ENCODE data around the gene ISLR2. TPM values are rescaled to one million over a fixed set of nuclear protein-coding genes. Genes with fewer than 3 reads are reported as not detected.

Gene ISLR2
- total RNA-seq, 1 experiment from 2014 or later = 0.05 TPM

DNA sequence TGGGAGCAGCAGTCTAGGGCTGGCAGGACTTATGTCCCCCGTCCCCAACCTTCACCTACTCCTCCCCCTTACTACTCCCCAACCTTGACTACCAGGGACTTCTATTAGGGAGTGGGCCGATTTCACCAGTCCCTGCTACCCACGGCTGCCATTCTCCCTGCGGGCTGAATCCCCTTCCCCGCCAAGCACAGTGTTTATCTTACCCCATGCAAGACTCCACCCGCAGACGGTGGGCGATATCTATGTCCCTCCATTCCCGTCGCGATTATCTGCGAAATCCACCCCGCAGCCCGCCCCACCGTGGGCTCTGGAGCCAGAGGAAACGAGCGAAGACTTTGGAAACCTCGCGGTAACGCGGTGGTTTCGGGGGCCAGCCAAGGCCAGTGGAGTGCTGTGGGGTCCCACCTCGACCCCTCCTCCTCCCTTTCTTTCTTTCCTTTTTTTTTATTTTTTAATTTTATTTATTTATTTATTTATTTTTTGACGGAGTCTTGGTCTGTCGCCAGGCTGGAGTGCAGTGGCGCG, 4.7 kb downstream of the ISLR2 start:
- Histone ChIP-seq H4K20me1 (ENCODE audit: insufficient read depth) (no peaks in the 10 kb centered on the region), H3K9me3 (ENCODE audit: control insufficient read depth in 1 of 2, insufficient read depth in 1 of 2, low read depth in 1 of 2, low read length in 2 of 2) (no peaks in the 10 kb centered on the region), H3K4me2 (ENCODE audit: low read length) (no peak overlapping the region), H2AFZ (ENCODE audit: low read depth, low read length, poor library complexity, severe bottlenecking) (no peak overlapping the region), H3K4me3 (replicated peaks in 1 of 2; ENCODE audit: low read depth in 1 of 2, low read length in 2 of 2) (no peak overlapping the region), H3K79me2 (ENCODE audit: insufficient read depth, low read length) (no peaks in the 10 kb centered on the region), H3K36me3 (ENCODE audit: control insufficient read depth in 1 of 2, insufficient read depth in 2 of 2, low read length in 2 of 2) (no peaks in the 10 kb centered on the region), H3K4me1 (ENCODE audit: control insufficient read depth in 1 of 2, insufficient read depth in 2 of 2, low read length in 2 of 2) (no peaks in the 10 kb centered on the region), H3K9ac (ENCODE audit: low read length) (no peak overlapping the region), H3K9me2 (ENCODE audit: insufficient read depth) (no peaks in the 10 kb centered on the region), H3K27ac (ENCODE audit: low read depth, low read length) (no peak overlapping the region), H3K27me3 (ENCODE audit: insufficient read depth, low read length) (no peaks in the 10 kb centered on the region)
- DNase-seq (ENCODE audit: low read depth, low spot score) (no peak), ATAC-seq (no peak)
- intact Hi-C loops (cut with micrococcal nuclease) = no loop called here
- ChIA-PET CTCF (no interaction called here), POLR2A (no interaction called here), RAD21 (ENCODE audit: low non-redundant PET in 1 of 2, low total read pairs in 2 of 2, uncharacterized antibody in 2 of 2, unreplicated experiment in 2 of 2) (no interaction called here)
- TF ChIP-seq CEBPB (IDR thresholded peaks at IDR 0.05; ENCODE audit: low read depth) = no peak
- TF ChIP-seq TCF7L2 (IDR thresholded peaks at IDR 0.05; ENCODE audit: borderline replicate concordance, extremely low read depth, insufficient read depth, insufficient read length) = no peak
- no peak for TF ChIP-seq CBX3 (IDR thresholded peaks at IDR 0.05; ENCODE audit: low read depth)
- no peak for TF ChIP-seq ZFX (IDR thresholded peaks at IDR 0.05)
- no peak for TF ChIP-seq SRF (IDR thresholded peaks at IDR 0.05; ENCODE audit: low read depth)
- no peak for TF ChIP-seq ELF1 (IDR thresholded peaks at IDR 0.05; ENCODE audit: borderline replicate concordance, low read depth)
- no peak for TF ChIP-seq RAD21 (IDR thresholded peaks at IDR 0.05; ENCODE audit: low read depth)
- no peak for TF ChIP-seq EZH2phosphoT487 (IDR thresholded peaks at IDR 0.05; ENCODE audit: borderline replicate concordance)
- TF ChIP-seq, protein P1, sequence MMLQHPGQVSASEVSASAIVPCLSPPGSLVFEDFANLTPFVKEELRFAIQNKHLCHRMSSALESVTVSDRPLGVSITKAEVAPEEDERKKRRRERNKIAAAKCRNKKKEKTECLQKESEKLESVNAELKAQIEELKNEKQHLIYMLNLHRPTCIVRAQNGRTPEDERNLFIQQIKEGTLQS (IDR thresholded peaks at IDR 0.05) = no peak
- no peak for TF ChIP-seq SIN3A (IDR thresholded peaks at IDR 0.05; ENCODE audit: low read depth)
- TF ChIP-seq YY1 (IDR thresholded peaks at IDR 0.05; ENCODE audit: extremely low read depth, insufficient replicate concordance, low read depth, low read length) = no peak
- TF ChIP-seq, protein P2, sequence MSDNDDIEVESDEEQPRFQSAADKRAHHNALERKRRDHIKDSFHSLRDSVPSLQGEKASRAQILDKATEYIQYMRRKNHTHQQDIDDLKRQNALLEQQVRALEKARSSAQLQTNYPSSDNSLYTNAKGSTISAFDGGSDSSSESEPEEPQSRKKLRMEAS (IDR thresholded peaks at IDR 0.05) = no peak
- TF ChIP-seq SP1 (IDR thresholded peaks at IDR 0.05; ENCODE audit: low read depth) = no peak
- BruUV-seq (replicated peaks) = no TSS peak

DNA sequence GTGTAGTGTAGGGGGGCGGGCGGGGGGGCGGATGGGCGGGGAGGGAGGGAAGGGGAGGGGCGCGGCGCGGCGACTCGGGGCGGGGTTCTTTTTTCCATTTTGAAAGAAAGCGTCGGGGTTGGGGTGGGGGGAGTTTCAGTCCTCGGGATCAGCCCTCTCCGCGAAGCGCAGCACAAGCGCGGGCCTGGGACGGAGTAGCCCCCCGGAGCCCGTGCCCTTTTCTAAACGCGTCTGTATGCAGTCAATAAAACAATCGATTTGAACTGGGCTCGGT, 6.1 kb downstream of the ISLR2 start:
- Histone ChIP-seq H3K9ac (ENCODE audit: low read length) (no peak overlapping the region), H4K20me1 (ENCODE audit: insufficient read depth) (no peaks in the 10 kb centered on the region), H3K4me3 (replicated peaks in 1 of 2; ENCODE audit: low read depth in 1 of 2, low read length in 2 of 2) (no peak overlapping the region), H3K79me2 (ENCODE audit: insufficient read depth, low read length) (no peaks in the 10 kb centered on the region), H3K27me3 (ENCODE audit: insufficient read depth, low read length) (no peaks in the 10 kb centered on the region), H3K4me1 (ENCODE audit: control insufficient read depth in 1 of 2, insufficient read depth in 2 of 2, low read length in 2 of 2) (no peaks in the 10 kb centered on the region), H3K4me2 (ENCODE audit: low read length) (no peak overlapping the region), H3K36me3 (ENCODE audit: control insufficient read depth in 1 of 2, insufficient read depth in 2 of 2, low read length in 2 of 2) (no peaks in the 10 kb centered on the region), H3K9me3 (ENCODE audit: control insufficient read depth in 1 of 2, insufficient read depth in 1 of 2, low read depth in 1 of 2, low read length in 2 of 2) (no peaks in the 10 kb centered on the region), H3K27ac (ENCODE audit: low read depth, low read length) (no peak overlapping the region), H3K9me2 (ENCODE audit: insufficient read depth) (no peaks in the 10 kb centered on the region), H2AFZ (ENCODE audit: low read depth, low read length, poor library complexity, severe bottlenecking) (no peak overlapping the region)
- DNase-seq (ENCODE audit: low read depth, low spot score) = no peak
- ChIA-PET RAD21 (ENCODE audit: low non-redundant PET in 1 of 2, low total read pairs in 2 of 2, uncharacterized antibody in 2 of 2, unreplicated experiment in 2 of 2) (no interaction called here), POLR2A (no interaction called here), CTCF (no interaction called here)
- intact Hi-C loops (cut with micrococcal nuclease) = no loop called here
- no TSS peak for BruUV-seq (replicated peaks)
- ATAC-seq = no peak
- TF ChIP-seq, protein P3, sequence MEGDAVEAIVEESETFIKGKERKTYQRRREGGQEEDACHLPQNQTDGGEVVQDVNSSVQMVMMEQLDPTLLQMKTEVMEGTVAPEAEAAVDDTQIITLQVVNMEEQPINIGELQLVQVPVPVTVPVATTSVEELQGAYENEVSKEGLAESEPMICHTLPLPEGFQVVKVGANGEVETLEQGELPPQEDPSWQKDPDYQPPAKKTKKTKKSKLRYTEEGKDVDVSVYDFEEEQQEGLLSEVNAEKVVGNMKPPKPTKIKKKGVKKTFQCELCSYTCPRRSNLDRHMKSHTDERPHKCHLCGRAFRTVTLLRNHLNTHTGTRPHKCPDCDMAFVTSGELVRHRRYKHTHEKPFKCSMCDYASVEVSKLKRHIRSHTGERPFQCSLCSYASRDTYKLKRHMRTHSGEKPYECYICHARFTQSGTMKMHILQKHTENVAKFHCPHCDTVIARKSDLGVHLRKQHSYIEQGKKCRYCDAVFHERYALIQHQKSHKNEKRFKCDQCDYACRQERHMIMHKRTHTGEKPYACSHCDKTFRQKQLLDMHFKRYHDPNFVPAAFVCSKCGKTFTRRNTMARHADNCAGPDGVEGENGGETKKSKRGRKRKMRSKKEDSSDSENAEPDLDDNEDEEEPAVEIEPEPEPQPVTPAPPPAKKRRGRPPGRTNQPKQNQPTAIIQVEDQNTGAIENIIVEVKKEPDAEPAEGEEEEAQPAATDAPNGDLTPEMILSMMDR (IDR thresholded peaks at IDR 0.05 in 2 of 3, conservative IDR thresholded peaks at IDR 0.05 in 1 of 3; ENCODE audit: borderline replicate concordance in 1 of 3, insufficient read depth in 1 of 3, low read depth in 2 of 3, low read length in 2 of 3) = no peak
- no peak for TF ChIP-seq POLR2A (IDR thresholded peaks at IDR 0.05; ENCODE audit: borderline replicate concordance, extremely low read depth, insufficient read depth, insufficient read length)
- TF ChIP-seq SRF (IDR thresholded peaks at IDR 0.05; ENCODE audit: low read depth) = no peak
- TF ChIP-seq, protein P2 (IDR thresholded peaks at IDR 0.05) = no peak
- TF ChIP-seq, protein P4, sequence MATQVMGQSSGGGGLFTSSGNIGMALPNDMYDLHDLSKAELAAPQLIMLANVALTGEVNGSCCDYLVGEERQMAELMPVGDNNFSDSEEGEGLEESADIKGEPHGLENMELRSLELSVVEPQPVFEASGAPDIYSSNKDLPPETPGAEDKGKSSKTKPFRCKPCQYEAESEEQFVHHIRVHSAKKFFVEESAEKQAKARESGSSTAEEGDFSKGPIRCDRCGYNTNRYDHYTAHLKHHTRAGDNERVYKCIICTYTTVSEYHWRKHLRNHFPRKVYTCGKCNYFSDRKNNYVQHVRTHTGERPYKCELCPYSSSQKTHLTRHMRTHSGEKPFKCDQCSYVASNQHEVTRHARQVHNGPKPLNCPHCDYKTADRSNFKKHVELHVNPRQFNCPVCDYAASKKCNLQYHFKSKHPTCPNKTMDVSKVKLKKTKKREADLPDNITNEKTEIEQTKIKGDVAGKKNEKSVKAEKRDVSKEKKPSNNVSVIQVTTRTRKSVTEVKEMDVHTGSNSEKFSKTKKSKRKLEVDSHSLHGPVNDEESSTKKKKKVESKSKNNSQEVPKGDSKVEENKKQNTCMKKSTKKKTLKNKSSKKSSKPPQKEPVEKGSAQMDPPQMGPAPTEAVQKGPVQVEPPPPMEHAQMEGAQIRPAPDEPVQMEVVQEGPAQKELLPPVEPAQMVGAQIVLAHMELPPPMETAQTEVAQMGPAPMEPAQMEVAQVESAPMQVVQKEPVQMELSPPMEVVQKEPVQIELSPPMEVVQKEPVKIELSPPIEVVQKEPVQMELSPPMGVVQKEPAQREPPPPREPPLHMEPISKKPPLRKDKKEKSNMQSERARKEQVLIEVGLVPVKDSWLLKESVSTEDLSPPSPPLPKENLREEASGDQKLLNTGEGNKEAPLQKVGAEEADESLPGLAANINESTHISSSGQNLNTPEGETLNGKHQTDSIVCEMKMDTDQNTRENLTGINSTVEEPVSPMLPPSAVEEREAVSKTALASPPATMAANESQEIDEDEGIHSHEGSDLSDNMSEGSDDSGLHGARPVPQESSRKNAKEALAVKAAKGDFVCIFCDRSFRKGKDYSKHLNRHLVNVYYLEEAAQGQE (IDR thresholded peaks at IDR 0.05; ENCODE audit: low read depth) = no peak
- no peak for TF ChIP-seq CEBPB (IDR thresholded peaks at IDR 0.05; ENCODE audit: low read depth)
- no peak for TF ChIP-seq FOSL1 (IDR thresholded peaks at IDR 0.05; ENCODE audit: low read depth)
- no peak for TF ChIP-seq ELF1 (IDR thresholded peaks at IDR 0.05; ENCODE audit: borderline replicate concordance, low read depth)
